Hypothalamus (tissue), 51 donors: ENCODE data around the gene CDK10.

Experiments
- DNase-seq, 51 donors: peaks; one replicate each; lab custom pipeline; 2025; lab: John Stamatoyannopoulos, UW

The CDK10 gene

DNA sequence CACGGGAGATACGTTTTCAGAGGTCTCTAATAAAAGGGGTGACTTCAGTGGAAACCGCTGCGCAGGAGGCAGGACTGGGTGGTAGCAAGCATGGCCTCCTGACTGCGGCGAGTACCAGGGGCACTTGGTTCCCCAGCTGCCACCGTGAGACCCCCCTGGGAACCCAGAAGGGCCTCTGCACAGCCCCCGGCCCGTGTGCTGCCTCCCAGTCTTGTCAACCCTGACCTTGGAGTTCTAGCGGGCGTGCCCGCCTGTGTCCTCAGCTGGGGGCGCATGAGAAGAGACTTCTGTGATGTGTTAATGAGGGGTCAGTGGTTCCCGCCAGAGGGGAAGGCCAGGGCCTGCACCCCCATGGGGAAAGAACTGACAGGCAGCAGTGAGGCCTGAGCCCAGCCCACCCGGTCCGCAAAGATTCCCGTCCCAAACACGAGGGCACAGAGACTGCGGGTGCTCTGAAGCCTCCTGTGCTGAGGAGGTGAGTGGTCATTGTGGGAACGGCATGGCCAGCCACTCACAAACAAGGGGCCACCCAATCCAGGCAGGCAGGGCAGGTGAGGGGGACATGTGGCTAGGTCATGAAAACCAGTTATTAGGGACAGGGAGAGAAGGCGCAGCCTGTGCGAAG, 44.2 kb downstream of the CDK10 start:
- no peak for DNase-seq

GRCh38 chr16:89732142-89732917, 45.8 kb downstream of the CDK10 start:
- no peak for DNase-seq

DNA sequence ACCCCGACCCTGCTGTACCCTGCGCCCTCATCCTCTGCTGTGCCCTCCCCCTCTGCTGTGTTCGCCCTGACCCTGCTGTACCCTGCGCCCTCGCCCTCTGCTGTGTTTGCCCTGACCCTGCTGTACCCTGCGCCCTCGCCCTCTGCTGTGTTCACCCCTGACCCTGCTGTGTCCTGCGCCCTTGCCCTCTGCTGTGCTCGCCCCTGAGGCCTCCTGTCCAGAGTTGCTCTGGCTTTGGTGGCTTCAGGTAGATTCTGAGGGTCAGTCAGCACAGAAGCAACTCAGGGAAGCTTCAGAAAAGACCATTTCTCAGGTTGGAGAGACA, 46.4 kb downstream of the CDK10 start:
- DNase-seq: no peak

- no peak for DNase-seq
These were observed 46.8 kb downstream of the CDK10 start for GRCh38 chr16:89733322-89733721.

GRCh38 chr16:89733792-89734191, 47.3 kb downstream of the CDK10 start:
- DNase-seq: no peak

DNA sequence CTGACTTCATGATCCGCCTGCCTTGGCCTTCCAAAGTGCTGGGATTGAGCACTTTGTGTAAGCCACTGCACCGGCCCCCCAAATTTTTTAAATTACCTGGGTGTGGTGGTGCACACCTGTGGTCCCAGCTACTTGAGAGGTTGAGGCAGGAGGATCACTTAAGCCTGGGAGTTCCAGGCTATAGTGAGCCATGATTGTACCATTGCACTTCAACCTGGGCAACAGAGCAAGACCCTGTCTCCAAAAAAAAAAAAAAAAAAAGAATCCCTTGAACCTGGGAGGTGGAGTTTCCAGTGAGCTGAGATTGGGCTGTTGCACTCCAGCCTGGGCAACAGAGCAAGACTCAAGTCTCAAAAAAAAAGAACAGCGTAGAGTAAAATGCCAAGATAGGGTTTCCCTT, 50.1 kb downstream of the CDK10 start:
- DNase-seq: no peak

- no peak for DNase-seq
These were observed 51.0 kb downstream of the CDK10 start for GRCh38 chr16:89737341-89738071.

DNA sequence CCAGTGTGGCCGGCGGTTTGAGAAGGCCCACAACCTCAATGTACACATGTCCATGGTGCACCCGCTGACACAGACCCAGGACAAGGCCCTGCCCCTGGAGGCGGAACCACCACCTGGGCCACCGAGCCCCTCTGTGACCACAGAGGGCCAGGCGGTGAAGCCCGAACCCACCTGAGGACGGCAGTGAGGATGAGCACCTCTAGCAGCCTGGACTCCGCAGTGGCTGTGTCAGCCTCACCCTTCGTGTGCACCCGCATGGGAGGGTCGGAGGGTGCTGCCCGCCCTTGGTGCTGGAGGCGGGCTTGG, 51.5 kb downstream of the CDK10 start:
- no peak for DNase-seq

GRCh38 chr16:89738538-89739317, 52.2 kb downstream of the CDK10 start:
- no peak for DNase-seq

GRCh38 chr16:89739383-89739782, 52.9 kb downstream of the CDK10 start:
- no peak for DNase-seq

DNA sequence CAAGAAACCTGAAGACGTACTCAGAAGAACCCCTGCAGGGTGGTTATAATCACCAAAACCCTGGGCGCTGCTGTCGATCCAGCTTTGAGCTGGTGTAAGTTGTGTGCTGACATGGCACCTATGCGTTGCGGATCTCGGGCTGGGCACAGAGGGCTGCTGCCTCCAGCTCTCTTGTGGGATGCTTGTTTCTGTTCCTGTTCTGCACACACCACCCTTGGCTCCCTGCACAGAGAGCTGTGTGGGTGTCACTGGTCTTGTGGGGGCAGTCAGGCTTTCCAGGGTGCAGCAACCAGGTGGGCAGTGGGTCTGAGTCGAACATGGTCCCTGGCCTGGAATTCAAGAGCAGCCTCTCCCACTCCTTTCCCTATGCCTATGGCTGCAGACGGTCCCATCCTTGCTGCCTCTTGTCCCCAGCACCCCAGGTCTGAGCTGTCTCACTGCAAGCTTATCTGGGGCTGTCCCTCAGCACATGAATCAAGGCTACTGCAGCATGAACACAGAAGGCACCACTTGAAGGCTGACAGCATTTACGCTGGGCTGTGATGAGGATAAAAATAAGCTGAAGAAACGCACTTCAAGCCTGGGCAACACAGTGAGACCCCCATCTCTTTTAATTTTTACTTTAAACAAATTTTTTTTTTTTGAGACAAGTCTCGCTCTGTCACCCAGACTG, 55.0 kb downstream of the CDK10 start:
- DNase-seq: peak in 1 of 51 donors; percentile 11

DNA sequence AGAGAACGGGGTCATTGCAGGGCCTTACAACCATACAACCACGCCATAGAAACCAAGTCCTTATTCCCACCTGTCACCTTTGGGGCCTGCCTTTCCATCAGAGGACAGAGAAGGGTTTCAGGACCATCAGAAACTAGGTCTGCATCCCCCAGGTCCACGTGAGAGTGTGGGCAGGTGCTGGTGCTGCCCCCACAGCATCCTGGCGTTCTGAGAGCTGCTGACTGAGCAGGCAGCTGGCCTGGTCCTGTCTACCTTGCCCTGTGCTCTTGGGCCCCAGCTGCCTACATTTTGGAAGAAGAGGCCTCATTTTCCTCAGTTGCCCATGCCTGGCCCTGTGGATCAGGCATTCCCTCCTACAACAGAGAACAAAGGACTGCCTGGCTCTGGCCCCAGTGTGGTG, 56.5 kb downstream of the CDK10 start:
- DNase-seq: no peak

- DNase-seq: no peak
These were observed 58.3 kb downstream of the CDK10 start for GRCh38 chr16:89744813-89745212.
